BLaER1 treated with 17β-estradiol and CSF1 and Interleukin-3, amounts not matched to agents 10 nM and 100 nM (cell line): ENCODE data around the gene GDF9.

Experiments
- H3K27ac ChIP-seq, 11 experiments: shearing (Covaris generic); formaldehyde crosslinking; 2 replicates each; pipeline ENCODE4 v1.8.1; 2022
- H3K27me3 ChIP-seq, 11 experiments: shearing (Covaris generic); formaldehyde crosslinking; 2 replicates each; pipeline ENCODE4 v1.8.1; 2022
- H3K36me3 ChIP-seq, 11 experiments: shearing (Covaris generic); formaldehyde crosslinking; 2 replicates each; pipeline ENCODE4 v1.8.1; 2022
- H3K4me1 ChIP-seq, 10 experiments: shearing (Covaris generic); formaldehyde crosslinking; 2 replicates each; pipeline ENCODE4 v1.8.1; 2022
- H3K4me2 ChIP-seq, 11 experiments: shearing (Covaris generic); formaldehyde crosslinking; 2 replicates each; pipeline ENCODE4 v1.8.1; 2022
- H3K4me3 ChIP-seq, 10 experiments: shearing (Covaris generic); formaldehyde crosslinking; 2 replicates each; pipeline ENCODE4 v1.8.1; 2022
- H3K9ac ChIP-seq, 11 experiments: shearing (Covaris generic); formaldehyde crosslinking; 2 replicates each; pipeline ENCODE4 v1.8.1; 2022
- H3K9me3 ChIP-seq, 11 experiments: shearing (Covaris generic); formaldehyde crosslinking; replicated peaks in 1 of 11; 2 replicates each; pipeline ENCODE4 v1.8.1; 2022
- H4K20me1 ChIP-seq, 11 experiments: shearing (Covaris generic); formaldehyde crosslinking; 2 replicates each; pipeline ENCODE4 v1.8.1; 2022
- Cebpa-rat ChIP-seq, 11 experiments: shearing (Covaris generic); IDR thresholded peaks; 2 replicates each; pipeline ENCODE4 v1.8.1; 2022

GDF9 gene

DNA sequence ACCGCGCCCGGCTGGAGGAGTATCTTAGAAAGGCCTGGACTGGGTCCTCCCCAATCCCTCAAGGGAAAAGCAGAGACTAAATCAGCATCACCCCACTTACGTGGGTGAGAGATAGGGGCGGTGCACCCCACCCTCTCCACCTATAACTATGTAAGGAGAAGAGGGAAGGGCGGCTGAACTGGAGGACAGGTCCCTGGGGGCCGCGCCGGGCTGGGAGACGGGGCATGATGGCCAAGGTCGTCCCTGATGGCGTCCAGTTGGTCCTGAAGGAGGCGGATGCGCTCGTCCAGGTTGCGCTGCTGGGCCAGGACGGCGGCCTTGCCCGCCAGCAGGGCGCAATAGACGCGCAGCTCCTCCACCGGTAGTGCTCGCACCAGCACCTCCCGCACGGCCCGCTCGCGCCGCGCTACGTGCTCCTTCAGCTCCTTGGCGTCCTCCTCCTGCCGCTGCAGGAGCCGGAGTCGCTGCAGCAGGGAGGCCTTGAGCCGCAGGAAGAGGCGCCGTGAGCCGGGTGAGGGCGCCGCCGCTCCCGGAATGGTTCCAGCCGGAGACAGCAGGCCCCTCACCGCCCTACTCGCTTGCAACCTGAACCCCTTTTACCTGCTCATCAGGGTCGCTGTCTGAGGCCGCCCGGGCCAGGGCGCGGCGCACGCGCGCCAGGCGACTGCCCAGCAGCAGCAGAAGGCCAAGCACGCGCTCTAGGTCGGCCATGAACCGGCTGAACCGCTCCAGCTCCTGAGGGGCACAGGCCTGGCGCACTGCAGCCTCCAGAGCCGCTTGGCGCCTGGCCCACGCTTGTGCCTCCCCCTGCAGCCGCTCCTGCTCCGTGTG is 43.4 kb downstream of the GDF9 start:
- peak overlapping the region in 3 of 10 experiments; percentile 7 to 31 (median 16); a peak in 3 of 20 replicates for H3K4me3 ChIP-seq

DNA sequence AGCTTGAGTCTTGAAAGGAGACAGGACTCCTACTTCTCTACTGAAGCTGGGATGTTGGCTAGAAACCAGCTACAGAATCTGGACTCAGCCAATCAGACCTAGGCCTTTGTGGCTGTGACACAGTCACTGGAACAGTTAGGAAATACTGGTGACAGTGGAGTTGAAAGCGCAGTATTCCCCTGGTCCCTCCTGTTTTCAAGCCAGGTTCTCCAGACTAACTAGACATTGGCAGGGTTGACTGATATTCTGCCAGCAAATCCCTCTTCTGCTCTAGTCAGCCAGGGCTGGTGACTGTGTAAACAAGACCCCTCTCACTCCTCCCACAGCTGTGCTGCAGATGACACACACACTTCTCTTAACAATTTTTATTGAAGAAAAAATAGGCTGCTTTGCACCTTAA is 44.5 kb downstream of the GDF9 start:
- H3K9ac ChIP-seq: no peak overlapping the region

More for the DNA sequence above, 43.4 kb downstream of the GDF9 start:
- Histone ChIP-seq H3K27me3 (peaks cover 77 to 100% (median 100%) of the 10 kb centered on the region in 11 experiments), H3K9ac (peak overlapping the region in 1 of 11 experiments; percentile 17; a peak in 3 of 22 replicates), H3K27ac (no peak overlapping the region), H3K4me2 (peak overlapping the region; percentile 19 to 60 (median 42); a peak in 20 of 22 replicates), H3K36me3 (peaks cover 0 to 50% (median 0%) of the 10 kb centered on the region in 11 experiments; a peak in 9 of 22 replicates), H3K9me3 (no peaks in the 10 kb centered on the region; a peak in 1 of 22 replicates), H3K4me1 (peaks cover 0 to 20% (median 8%) of the 10 kb centered on the region in 10 experiments; a peak in 9 of 20 replicates), H4K20me1 (peaks cover 0 to 66% (median 31%) of the 10 kb centered on the region in 11 experiments; a peak in 14 of 22 replicates)
- TF ChIP-seq Cebpa-rat (IDR thresholded peaks at IDR 0.05): no peak

DNA sequence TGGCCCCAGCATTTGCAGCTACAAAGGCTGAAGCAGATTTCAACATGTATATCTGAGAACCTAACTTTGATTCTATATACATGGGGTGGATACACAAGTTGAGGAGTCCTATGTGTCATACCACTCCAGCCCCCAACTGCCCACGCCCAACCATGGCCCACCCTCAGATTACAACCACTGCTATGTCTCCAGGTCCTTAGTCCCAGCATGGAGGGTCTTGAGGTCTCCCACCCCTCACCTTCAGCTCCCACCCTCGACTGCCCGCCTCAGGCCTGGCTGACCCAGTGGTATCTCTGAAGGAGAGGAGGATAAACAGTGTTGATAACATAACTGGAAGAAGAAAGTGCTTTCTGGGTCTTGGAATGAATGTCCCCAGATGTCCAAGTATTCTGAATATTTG is 44.9 kb downstream of the GDF9 start:
- Histone ChIP-seq H3K4me1 (peaks cover 0 to 17% (median 8%) of the 10 kb centered on the region in 10 experiments; a peak in 9 of 20 replicates), H4K20me1 (peaks cover 0 to 51% (median 28%) of the 10 kb centered on the region in 11 experiments; a peak in 14 of 22 replicates)
- no peak for TF ChIP-seq Cebpa-rat (IDR thresholded peaks at IDR 0.05)

More for the DNA sequence above, 44.5 kb downstream of the GDF9 start:
- no peak overlapping the region for H3K27ac ChIP-seq
- TF ChIP-seq Cebpa-rat (IDR thresholded peaks at IDR 0.05): no peak
- no peak overlapping the region for H3K4me3 ChIP-seq
- peaks cover 67 to 100% (median 94%) of the 10 kb centered on the region in 11 experiments for H3K27me3 ChIP-seq
- H4K20me1 ChIP-seq: peaks cover 0 to 55% (median 31%) of the 10 kb centered on the region in 11 experiments; a peak in 14 of 22 replicates
- peaks cover 0 to 41% (median 0%) of the 10 kb centered on the region in 11 experiments; a peak in 9 of 22 replicates for H3K36me3 ChIP-seq
- no peak overlapping the region for H3K4me2 ChIP-seq
- peaks cover 0 to 17% (median 8%) of the 10 kb centered on the region in 10 experiments; a peak in 9 of 20 replicates for H3K4me1 ChIP-seq
- no peaks in the 10 kb centered on the region; a peak in 1 of 22 replicates for H3K9me3 ChIP-seq

DNA sequence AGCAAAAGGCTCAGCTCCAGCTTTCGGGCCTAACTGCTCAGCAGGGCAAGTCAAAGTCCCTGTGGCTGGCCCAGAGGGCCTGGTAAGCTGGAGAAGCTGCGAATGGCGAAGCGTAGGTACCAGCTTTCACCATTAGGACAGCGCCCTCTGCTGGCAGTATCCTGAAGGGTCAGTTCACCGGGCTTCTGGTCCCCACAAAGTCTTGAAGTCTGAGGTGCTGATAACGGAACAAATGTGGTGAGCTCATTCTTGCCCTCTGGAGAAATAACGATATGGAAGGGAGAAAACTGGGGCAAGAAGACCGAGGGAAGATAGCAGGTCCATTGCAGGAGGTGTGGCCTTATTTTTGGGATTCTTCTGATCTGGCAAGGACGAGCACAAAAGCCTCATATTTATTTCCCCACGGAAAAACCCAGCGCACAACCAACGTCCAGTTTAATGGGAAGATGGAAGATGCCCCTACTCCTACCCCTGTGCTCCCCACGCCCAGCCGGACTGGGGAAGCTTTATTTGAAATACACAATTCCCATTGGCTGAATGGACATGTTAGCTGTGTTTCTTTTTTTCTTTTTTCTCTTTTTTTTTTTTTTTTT is 46.0 kb downstream of the GDF9 start:
- Histone ChIP-seq H3K4me3 (no peak overlapping the region), H3K4me1 (peaks cover 0 to 17% (median 8%) of the 10 kb centered on the region in 10 experiments; a peak in 9 of 20 replicates), H3K36me3 (peaks cover 0 to 25% (median 0%) of the 10 kb centered on the region in 11 experiments; a peak in 9 of 22 replicates), H3K4me2 (peak overlapping the region in 7 of 11 experiments; percentile 25 to 73 (median 51); a peak in 5 of 22 replicates), H3K27me3 (peaks cover 52 to 99% (median 88%) of the 10 kb centered on the region in 11 experiments), H4K20me1 (peaks cover 0 to 40% (median 17%) of the 10 kb centered on the region in 11 experiments; a peak in 13 of 22 replicates), H3K27ac (no peak overlapping the region), H3K9me3 (no peaks in the 10 kb centered on the region), H3K9ac (no peak overlapping the region)
- no peak for TF ChIP-seq Cebpa-rat (IDR thresholded peaks at IDR 0.05)

More for the DNA sequence above, 44.9 kb downstream of the GDF9 start:
- H3K27ac ChIP-seq: no peak overlapping the region
- no peaks in the 10 kb centered on the region; a peak in 1 of 22 replicates for H3K9me3 ChIP-seq
- no peak overlapping the region for H3K4me2 ChIP-seq
- peaks cover 0 to 36% (median 0%) of the 10 kb centered on the region in 11 experiments; a peak in 9 of 22 replicates for H3K36me3 ChIP-seq
- H3K27me3 ChIP-seq: peaks cover 62 to 100% (median 91%) of the 10 kb centered on the region in 11 experiments
- H3K9ac ChIP-seq: no peak overlapping the region
- no peak overlapping the region for H3K4me3 ChIP-seq

GRCh38 chr5:132819468-132819867 is 46.8 kb downstream of the GDF9 start:
- peaks cover 0 to 32% (median 9%) of the 10 kb centered on the region in 11 experiments; a peak in 13 of 22 replicates for H4K20me1 ChIP-seq
- no peak overlapping the region for H3K27ac ChIP-seq
- peaks cover 0 to 17% (median 8%) of the 10 kb centered on the region in 10 experiments; a peak in 9 of 20 replicates for H3K4me1 ChIP-seq
- H3K9me3 ChIP-seq: peaks cover 0 to 5% (median 3%) of the 10 kb centered on the region in 11 experiments; a peak in 16 of 22 replicates
- H3K36me3 ChIP-seq: peaks cover 0 to 18% (median 0%) of the 10 kb centered on the region in 11 experiments; a peak in 8 of 22 replicates
- 0 out of 22 replicates have a peak overlapping the region, but pooled peaks of 1 of the 11 experiments have one; percentile 7 for H3K9ac ChIP-seq
- TF ChIP-seq Cebpa-rat (IDR thresholded peaks at IDR 0.05): no peak
- peak overlapping the region; percentile 25 to 73 (median 51); a peak in 21 of 22 replicates for H3K4me2 ChIP-seq
- peak overlapping the region in 3 of 10 experiments; percentile 19 to 52 (median 20); a peak in 3 of 20 replicates for H3K4me3 ChIP-seq
- peaks cover 52 to 99% (median 88%) of the 10 kb centered on the region in 11 experiments for H3K27me3 ChIP-seq

- Histone ChIP-seq H3K27ac (no peak overlapping the region), H3K4me1 (peaks cover 8 to 22% (median 16%) of the 10 kb centered on the region in 10 experiments; a peak in 19 of 20 replicates), H3K27me3 (peaks cover 53 to 99% (median 88%) of the 10 kb centered on the region in 11 experiments)
Measured at GRCh38 chr5:132817011-132817410, 49.3 kb downstream of the GDF9 start.

GRCh38 chr5:132816554-132816953 is 49.7 kb downstream of the GDF9 start:
- Histone ChIP-seq H3K4me3 (no peak overlapping the region), H3K4me1 (peaks cover 8 to 22% (median 16%) of the 10 kb centered on the region in 10 experiments; a peak in 19 of 20 replicates), H3K36me3 (no peaks in the 10 kb centered on the region), H3K27me3 (peaks cover 53 to 99% (median 88%) of the 10 kb centered on the region in 11 experiments), H4K20me1 (peaks cover 0 to 20% (median 0%) of the 10 kb centered on the region in 11 experiments; a peak in 6 of 22 replicates), H3K9ac (no peak overlapping the region), H3K27ac (no peak overlapping the region), H3K4me2 (peak overlapping the region in 3 of 11 experiments; percentile 12 to 27 (median 20); a peak in 3 of 22 replicates), H3K9me3 (peaks cover 0 to 13% (median 11%) of the 10 kb centered on the region in 11 experiments; a peak in 18 of 22 replicates)
- TF ChIP-seq Cebpa-rat (IDR thresholded peaks at IDR 0.05): no peak

More at GRCh38 chr5:132817011-132817410, 49.3 kb downstream of the GDF9 start:
- no peak overlapping the region for H3K9ac ChIP-seq
- H3K4me3 ChIP-seq: no peak overlapping the region
- peaks cover 0 to 23% (median 0%) of the 10 kb centered on the region in 11 experiments; a peak in 6 of 22 replicates for H4K20me1 ChIP-seq
- no peak for TF ChIP-seq Cebpa-rat (IDR thresholded peaks at IDR 0.05)
- peak overlapping the region in 3 of 11 experiments; percentile 12 to 27 (median 20); a peak in 1 of 22 replicates for H3K4me2 ChIP-seq
- H3K9me3 ChIP-seq: peaks cover 0 to 13% (median 11%) of the 10 kb centered on the region in 11 experiments; a peak in 18 of 22 replicates
- no peaks in the 10 kb centered on the region for H3K36me3 ChIP-seq

GRCh38 chr5:132816083-132816482 is 50.2 kb downstream of the GDF9 start:
- no peaks in the 10 kb centered on the region for H3K36me3 ChIP-seq
- H4K20me1 ChIP-seq: peaks cover 0 to 20% (median 0%) of the 10 kb centered on the region in 11 experiments; a peak in 6 of 22 replicates
- peaks cover 0 to 13% (median 11%) of the 10 kb centered on the region in 11 experiments; a peak in 18 of 22 replicates for H3K9me3 ChIP-seq
- H3K4me2 ChIP-seq: peak overlapping the region in 2 of 11 experiments; percentile 20 to 27; a peak in 1 of 22 replicates
- H3K9ac ChIP-seq: no peak overlapping the region
- peaks cover 8 to 22% (median 16%) of the 10 kb centered on the region in 10 experiments; a peak in 19 of 20 replicates for H3K4me1 ChIP-seq
- peaks cover 58 to 99% (median 88%) of the 10 kb centered on the region in 11 experiments for H3K27me3 ChIP-seq
- no peak for TF ChIP-seq Cebpa-rat (IDR thresholded peaks at IDR 0.05)
- no peak overlapping the region for H3K4me3 ChIP-seq
- H3K27ac ChIP-seq: no peak overlapping the region
